ENCODE results near the gene THRA. TPM values are rescaled to one million over a fixed set of nuclear protein-coding genes. Genes with fewer than 3 reads are reported as not detected.

Gene THRA
- total RNA-seq, 1 experiment from 2014 or later: 29.3 TPM

DNA sequence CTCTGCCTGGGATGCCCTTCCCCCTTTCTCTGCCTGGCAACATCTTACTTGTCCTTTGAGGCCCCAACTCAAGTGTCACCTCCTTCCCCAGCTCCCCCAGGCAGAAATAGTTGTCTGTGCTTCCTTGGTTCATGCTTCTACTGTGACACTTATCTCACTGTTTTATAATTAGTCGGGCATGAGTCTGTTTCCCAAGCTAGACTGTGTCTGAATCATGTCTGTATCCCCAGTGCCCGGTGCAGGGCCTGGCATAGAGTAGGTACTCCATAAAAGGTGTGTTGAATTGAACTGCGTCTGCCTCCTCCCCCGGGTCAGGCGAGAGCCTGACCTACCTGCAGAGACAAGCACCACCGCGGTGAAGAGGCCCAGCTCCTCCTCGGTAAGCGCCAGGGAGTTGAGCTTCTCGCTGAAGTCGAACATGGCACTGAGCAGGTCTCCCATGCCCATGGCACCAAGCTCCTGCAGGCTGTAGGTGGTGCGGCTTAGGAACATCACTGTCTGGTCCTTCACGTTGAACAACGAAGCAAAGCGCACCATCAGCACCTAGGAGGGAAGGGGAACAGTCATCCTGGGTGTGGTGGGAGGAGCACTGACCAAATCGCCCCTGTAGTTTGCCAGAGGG lies 30.9 kb downstream of the THRA start:
- H3K4me1 ChIP-seq: peaks cover 21% of the 10 kb centered on the region
- CTCF ChIA-PET: no interaction called here
- peaks cover 39% of the 10 kb centered on the region for H3K36me3 Mint-ChIP-seq (ENCODE audit: insufficient read depth, unreplicated experiment)
- BruUV-seq (replicated peaks): no TSS peak
- H3K9me3 Mint-ChIP-seq (ENCODE audit: unreplicated experiment): no peaks in the 10 kb centered on the region
- no peaks in the 10 kb centered on the region for H3K27me3 Mint-ChIP-seq (ENCODE audit: insufficient read depth, unreplicated experiment)
- POLR2A ChIA-PET: no interaction called here
- no peak overlapping the region for H3K27ac Mint-ChIP-seq (ENCODE audit: unreplicated experiment)
- no peak overlapping the region for H3K4me3 ChIP-seq (ENCODE audit: low read depth, low read length)
- TF ChIP-seq, protein P1, sequence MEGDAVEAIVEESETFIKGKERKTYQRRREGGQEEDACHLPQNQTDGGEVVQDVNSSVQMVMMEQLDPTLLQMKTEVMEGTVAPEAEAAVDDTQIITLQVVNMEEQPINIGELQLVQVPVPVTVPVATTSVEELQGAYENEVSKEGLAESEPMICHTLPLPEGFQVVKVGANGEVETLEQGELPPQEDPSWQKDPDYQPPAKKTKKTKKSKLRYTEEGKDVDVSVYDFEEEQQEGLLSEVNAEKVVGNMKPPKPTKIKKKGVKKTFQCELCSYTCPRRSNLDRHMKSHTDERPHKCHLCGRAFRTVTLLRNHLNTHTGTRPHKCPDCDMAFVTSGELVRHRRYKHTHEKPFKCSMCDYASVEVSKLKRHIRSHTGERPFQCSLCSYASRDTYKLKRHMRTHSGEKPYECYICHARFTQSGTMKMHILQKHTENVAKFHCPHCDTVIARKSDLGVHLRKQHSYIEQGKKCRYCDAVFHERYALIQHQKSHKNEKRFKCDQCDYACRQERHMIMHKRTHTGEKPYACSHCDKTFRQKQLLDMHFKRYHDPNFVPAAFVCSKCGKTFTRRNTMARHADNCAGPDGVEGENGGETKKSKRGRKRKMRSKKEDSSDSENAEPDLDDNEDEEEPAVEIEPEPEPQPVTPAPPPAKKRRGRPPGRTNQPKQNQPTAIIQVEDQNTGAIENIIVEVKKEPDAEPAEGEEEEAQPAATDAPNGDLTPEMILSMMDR (IDR thresholded peaks at IDR 0.05; ENCODE audit: insufficient read depth in 1 of 2, low read depth in 1 of 2, low read length in 1 of 2, severe bottlenecking in 1 of 2, unreplicated experiment in 1 of 2): no peak
- no peak for DNase-seq
- H3K27me3 ChIP-seq (replicated peaks; ENCODE audit: control insufficient read depth, insufficient read depth, low read length): no peaks in the 10 kb centered on the region
- peaks cover 3% of the 10 kb centered on the region; the same call in 1 of the 2 replicates for H3K36me3 ChIP-seq (ENCODE audit: control insufficient read depth, insufficient read depth, low read length)
- intact Hi-C loops (cut with micrococcal nuclease; ENCODE audit: unreplicated experiment): no loop called here
- H3K4me1 Mint-ChIP-seq (ENCODE audit: low read depth, unreplicated experiment): peaks cover 19% of the 10 kb centered on the region
- H3K4me3 Mint-ChIP-seq (ENCODE audit: unreplicated experiment): no peak overlapping the region
- no peaks in the 10 kb centered on the region for H3K9me3 ChIP-seq

DNA sequence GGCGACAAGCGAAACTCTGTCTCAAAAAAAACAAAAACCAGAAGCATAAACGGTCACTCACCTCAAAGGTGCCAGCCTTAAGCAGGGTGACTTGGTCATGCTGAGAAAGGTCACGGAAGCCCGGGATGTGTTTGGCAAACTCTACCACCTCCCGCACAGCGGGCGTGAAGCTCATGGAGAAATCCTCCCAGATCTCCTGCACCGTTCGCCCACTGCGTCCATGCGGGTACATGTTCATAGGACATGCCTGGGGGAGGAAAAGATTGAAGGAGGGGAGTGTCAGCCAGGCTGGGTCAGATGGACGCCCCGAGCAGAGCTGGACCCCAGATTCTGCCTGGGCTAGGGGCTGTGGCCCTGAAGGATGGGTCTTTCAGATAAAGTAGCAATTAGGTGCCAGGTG lies 32.1 kb downstream of the THRA start:
- no peaks in the 10 kb centered on the region for H3K9me3 Mint-ChIP-seq (ENCODE audit: unreplicated experiment)
- peaks cover 22% of the 10 kb centered on the region for H3K4me1 ChIP-seq
- no TSS peak for BruUV-seq (replicated peaks)
- H3K36me3 ChIP-seq (ENCODE audit: control insufficient read depth, insufficient read depth, low read length): peaks cover 3% of the 10 kb centered on the region; the same call in 1 of the 2 replicates
- DNase-seq: no peak
- intact Hi-C loops (cut with micrococcal nuclease; ENCODE audit: unreplicated experiment): no loop called here
- CTCF ChIA-PET: interaction anchor here (0.5 kb wide), 1 partner anchor 1226 kb away, joined by 8 read pairs; no protein-coding TSS in a partner anchor
- TF ChIP-seq, protein P1 (IDR thresholded peaks at IDR 0.05; ENCODE audit: insufficient read depth in 1 of 2, low read depth in 1 of 2, low read length in 1 of 2, severe bottlenecking in 1 of 2, unreplicated experiment in 1 of 2): no peak
- no peak overlapping the region for H3K4me3 ChIP-seq (ENCODE audit: low read depth, low read length)
- no peaks in the 10 kb centered on the region for H3K27me3 ChIP-seq (replicated peaks; ENCODE audit: control insufficient read depth, insufficient read depth, low read length)
- no peak overlapping the region for H3K4me3 Mint-ChIP-seq (ENCODE audit: unreplicated experiment)
- no peak overlapping the region for H3K27ac Mint-ChIP-seq (ENCODE audit: unreplicated experiment)
- no peaks in the 10 kb centered on the region for H3K27me3 Mint-ChIP-seq (ENCODE audit: insufficient read depth, unreplicated experiment)
- peaks cover 23% of the 10 kb centered on the region for H3K4me1 Mint-ChIP-seq (ENCODE audit: low read depth, unreplicated experiment)
- H3K36me3 Mint-ChIP-seq (ENCODE audit: insufficient read depth, unreplicated experiment): peaks cover 47% of the 10 kb centered on the region
- POLR2A ChIA-PET: no interaction called here
- no peaks in the 10 kb centered on the region for H3K9me3 ChIP-seq

DNA sequence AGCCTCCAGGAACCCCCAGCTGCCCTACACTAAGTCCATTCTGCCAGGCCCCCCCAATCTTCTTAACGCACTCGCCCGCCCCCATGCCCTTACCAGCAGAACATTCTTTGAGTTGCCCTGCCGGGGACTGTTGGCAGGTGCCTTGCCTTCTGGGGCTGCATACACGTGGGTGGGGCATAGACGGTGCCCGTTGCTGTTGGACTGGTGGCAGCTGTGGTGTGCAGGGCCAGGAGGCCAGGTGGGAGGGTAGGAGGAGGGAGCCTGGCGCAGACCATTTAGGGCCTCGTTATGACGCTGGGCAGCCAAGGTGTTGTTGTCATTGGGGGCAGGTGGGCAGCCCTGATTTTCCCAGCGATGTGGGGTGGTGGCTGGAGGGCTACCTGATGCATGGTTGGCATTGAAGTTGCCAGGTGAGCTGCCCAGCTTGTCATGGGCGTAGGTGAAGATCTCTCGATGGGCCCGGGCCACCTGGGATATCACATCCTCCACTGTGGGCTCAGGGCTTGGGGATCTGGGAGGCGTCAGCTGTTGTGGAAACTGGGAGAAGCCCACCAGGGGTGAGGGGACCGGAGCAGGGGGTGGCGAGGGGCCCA lies 32.7 kb downstream of the THRA start:
- Mint-ChIP-seq H3K9me3 (ENCODE audit: unreplicated experiment) (no peaks in the 10 kb centered on the region), H3K4me3 (ENCODE audit: unreplicated experiment) (no peak overlapping the region), H3K27ac (ENCODE audit: unreplicated experiment) (no peak overlapping the region), H3K36me3 (ENCODE audit: insufficient read depth, unreplicated experiment) (peaks cover 51% of the 10 kb centered on the region), H3K4me1 (ENCODE audit: low read depth, unreplicated experiment) (peaks cover 23% of the 10 kb centered on the region), H3K27me3 (ENCODE audit: insufficient read depth, unreplicated experiment) (no peaks in the 10 kb centered on the region)
- Histone ChIP-seq H3K4me1 (peaks cover 22% of the 10 kb centered on the region), H3K27me3 (replicated peaks; ENCODE audit: control insufficient read depth, insufficient read depth, low read length) (no peaks in the 10 kb centered on the region), H3K4me3 (ENCODE audit: low read depth, low read length) (no peak overlapping the region), H3K9me3 (no peaks in the 10 kb centered on the region), H3K36me3 (ENCODE audit: control insufficient read depth, insufficient read depth, low read length) (peaks cover 3% of the 10 kb centered on the region; the same call in 1 of the 2 replicates)
- BruUV-seq (replicated peaks): no TSS peak
- DNase-seq: no peak
- POLR2A ChIA-PET: no interaction called here
- intact Hi-C loops (cut with micrococcal nuclease; ENCODE audit: unreplicated experiment): no loop called here
- TF ChIP-seq, protein P1 (IDR thresholded peaks at IDR 0.05; ENCODE audit: insufficient read depth in 1 of 2, low read depth in 1 of 2, low read length in 1 of 2, severe bottlenecking in 1 of 2, unreplicated experiment in 1 of 2): no peak
- CTCF ChIA-PET: no interaction called here

Data from Caco-2 (cell line).